Neural cell (in vitro differentiated cells): Measurements from ENCODE around the gene CACNA2D1. TPM values are rescaled to one million over a fixed set of nuclear protein-coding genes. Genes with fewer than 3 reads are reported as not detected.

Experiments
- H2AFZ ChIP-seq: fragments of 200-600, 300-800 bp; sonication (generic), shearing (Covaris generic); 2 replicates; pipeline ENCODE4 v1.6.0; 2014; ENCODE audit warnings: low read depth, mild to moderate bottlenecking, antibody characterized with exemption, low read length, moderate library complexity
- H3F3A ChIP-seq: fragments of 200-600 bp; shearing (Covaris generic); 2 replicates; pipeline ENCODE4 v1.6.1; 2016; ENCODE audit warnings: mild to moderate bottlenecking, moderate library complexity, mixed read lengths, antibody characterized with exemption, low read length; ENCODE audit not compliant: insufficient read depth, poor library complexity, severe bottlenecking
- H3K27ac ChIP-seq: fragments of 200-600, 300-800 bp; sonication (generic), shearing (Covaris generic); 2 replicates; pipeline ENCODE4 v1.5.1; 2014; ENCODE audit warnings: mild to moderate bottlenecking, low read length, moderate library complexity
- H3K27me3 ChIP-seq: fragments of 300-800, 200-600 bp; sonication (generic), shearing (Covaris generic); 2 replicates; pipeline ENCODE4 v1.6.0; 2014; ENCODE audit warnings: mild to moderate bottlenecking, low read depth, low read length, moderate library complexity; ENCODE audit not compliant: insufficient read depth
- H3K36me3 ChIP-seq: fragments of 300-800, 200-600 bp; sonication (generic), shearing (Covaris generic); 2 replicates; pipeline ENCODE4 v1.5.1; 2014; ENCODE audit warnings: mild to moderate bottlenecking, antibody characterized with exemption, low read length, moderate library complexity; ENCODE audit not compliant: insufficient read depth
- H3K4me2 ChIP-seq: fragments of 300-800, 200-600 bp; sonication (generic), shearing (Covaris generic); 2 replicates; pipeline ENCODE4 v1.6.0; 2014; ENCODE audit warnings: mild to moderate bottlenecking, low read length
- H3K4me3 ChIP-seq: fragments of 300-800, 200-600 bp; sonication (generic), shearing (Covaris generic); 2 replicates; pipeline ENCODE4 v1.5.1; 2014; ENCODE audit warnings: mild to moderate bottlenecking, low read length, moderate library complexity
- H3K79me2 ChIP-seq: fragments of 200-600 bp; shearing (Covaris generic); replicated peaks from 2 replicates; pipeline ENCODE4 v1.6.0; 2014; ENCODE audit warnings: mild to moderate bottlenecking, low read length, moderate library complexity; ENCODE audit not compliant: insufficient read depth
- H3K9ac ChIP-seq: fragments of 300-800, 200-600 bp; sonication (generic), shearing (Covaris generic); 2 replicates; pipeline ENCODE4 v1.6.1; 2016; ENCODE audit warnings: mild to moderate bottlenecking, low read length, mixed read lengths
- H3K9me2 ChIP-seq: fragments of 200-600 bp; shearing (Covaris generic); 2 replicates; pipeline ENCODE4 v1.6.1; 2016; ENCODE audit warnings: mild to moderate bottlenecking, low read length, mixed read lengths; ENCODE audit not compliant: insufficient read depth
- H3K9me3 ChIP-seq: fragments of 200-600, 300-800 bp; sonication (generic), shearing (Covaris generic); 2 replicates; pipeline ENCODE4 v1.6.1; 2016; ENCODE audit warnings: mild to moderate bottlenecking, mixed run types, low read length, moderate library complexity, mixed read lengths
- H4K20me1 ChIP-seq: fragments of 200-600 bp; shearing (Covaris generic); 2 replicates; pipeline ENCODE4 v1.6.1; 2016; ENCODE audit warnings: mild to moderate bottlenecking, mixed run types; ENCODE audit not compliant: insufficient read depth
- EP300 ChIP-seq: fragments of 450-650 bp; conservative IDR thresholded peaks from 2 replicates; pipeline ENCODE4 v1.6.1; 2014; ENCODE audit warnings: antibody characterized with exemption, mild to moderate bottlenecking, moderate library complexity; ENCODE audit not compliant: poor library complexity, severe bottlenecking
- EZH2 ChIP-seq: fragments of 200-600, 300-800 bp; shearing (Covaris generic), sonication (generic); IDR thresholded peaks from 2 replicates; pipeline ENCODE4 v1.6.1; 2014; ENCODE audit warnings: antibody characterized with exemption, low read length, borderline replicate concordance, mild to moderate bottlenecking; ENCODE audit not compliant: insufficient read depth, poor library complexity, severe bottlenecking
- MXI1 ChIP-seq: fragments of 450-650 bp; conservative IDR thresholded peaks from 2 replicates; pipeline ENCODE4 v1.6.1; 2014; ENCODE audit warnings: antibody characterized with exemption, mild to moderate bottlenecking; ENCODE audit not compliant: poor library complexity, severe bottlenecking
- POLR2AphosphoS5 ChIP-seq: IDR thresholded peaks from 2 replicates; pipeline ENCODE4 v1.6.1; 2012
- RAD21 ChIP-seq: fragments of 450-650 bp; conservative IDR thresholded peaks from 2 replicates; pipeline ENCODE4 v1.6.1; 2014; ENCODE audit warnings: antibody characterized with exemption, mild to moderate bottlenecking, moderate library complexity
- SMC3 ChIP-seq: fragments of 450-650 bp; conservative IDR thresholded peaks from 2 replicates; pipeline ENCODE4 v1.6.1; 2014; ENCODE audit warnings: antibody characterized with exemption, mild to moderate bottlenecking, moderate library complexity; ENCODE audit not compliant: poor library complexity
- TAF1 ChIP-seq: IDR thresholded peaks from 2 replicates; pipeline ENCODE4 v1.6.1; 2012; ENCODE audit warnings: low read depth
- polyA plus RNA-seq: library from polyadenylated mRNA; depleted of rRNA; stranded (reverse); fragments of >200 nt; gene quantifications from 2 replicates; pipeline ENCODE4 v1.2.3, GENCODE V29; 2014
- TF ChIP-seq, protein P1 (sequence below): IDR thresholded peaks from 2 replicates; pipeline ENCODE4 v1.6.1; 2012; ENCODE audit warnings: borderline replicate concordance
- TF ChIP-seq, protein P2 (sequence below): fragments of 450-650 bp; IDR thresholded peaks from 2 replicates; pipeline ENCODE4 v1.5.1; 2014; ENCODE audit warnings: antibody characterized with exemption, mild to moderate bottlenecking, moderate library complexity; ENCODE audit not compliant: poor library complexity, severe bottlenecking

CACNA2D1 gene
- polyA plus RNA-seq, 1 donor from 2014 or later = 7.0 TPM

DNA sequence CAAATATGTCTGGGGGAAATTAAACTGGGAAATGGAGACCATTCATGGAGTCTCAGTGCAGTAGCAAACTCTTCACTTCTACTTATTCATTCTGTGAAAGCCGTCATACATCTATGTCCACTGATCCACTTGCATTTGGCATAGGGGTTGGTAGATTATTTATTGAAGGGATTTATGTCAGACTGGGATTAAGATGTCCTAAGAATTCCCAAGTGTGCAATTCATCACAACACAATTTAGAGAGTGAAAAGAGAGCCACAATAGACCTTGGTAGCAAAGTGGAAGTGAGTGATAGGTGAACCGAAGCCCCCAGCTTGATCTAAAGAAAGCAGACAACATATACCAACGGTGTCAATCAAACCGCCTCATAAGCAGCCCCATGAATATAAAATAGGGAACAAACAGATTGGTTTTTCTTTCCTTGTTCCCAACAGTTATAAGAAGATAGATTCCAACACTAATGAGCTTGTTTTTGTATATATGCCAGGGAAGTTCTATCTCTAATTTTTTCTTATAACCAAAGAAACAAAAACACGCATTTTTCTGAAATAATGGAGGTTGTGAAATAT lies 234.3 kb downstream of the CACNA2D1 start:
- Histone ChIP-seq H3K9ac (no peak overlapping the region), H3K27me3 (no peaks in the 10 kb centered on the region), H2AFZ (no peak overlapping the region), H3F3A (no peaks in the 10 kb centered on the region), H3K79me2 (no peaks in the 10 kb centered on the region), H3K36me3 (no peaks in the 10 kb centered on the region), H3K9me2 (no peaks in the 10 kb centered on the region), H4K20me1 (no peaks in the 10 kb centered on the region), H3K27ac (peak overlapping the region; percentile 44), H3K9me3 (no peaks in the 10 kb centered on the region), H3K4me3 (peak overlapping the region; percentile 42), H3K4me2 (peak overlapping the region; percentile 8)
- TF ChIP-seq EP300 (peak; percentile 84), POLR2AphosphoS5 (peak; percentile 81)
- TF ChIP-seq, protein P1, sequence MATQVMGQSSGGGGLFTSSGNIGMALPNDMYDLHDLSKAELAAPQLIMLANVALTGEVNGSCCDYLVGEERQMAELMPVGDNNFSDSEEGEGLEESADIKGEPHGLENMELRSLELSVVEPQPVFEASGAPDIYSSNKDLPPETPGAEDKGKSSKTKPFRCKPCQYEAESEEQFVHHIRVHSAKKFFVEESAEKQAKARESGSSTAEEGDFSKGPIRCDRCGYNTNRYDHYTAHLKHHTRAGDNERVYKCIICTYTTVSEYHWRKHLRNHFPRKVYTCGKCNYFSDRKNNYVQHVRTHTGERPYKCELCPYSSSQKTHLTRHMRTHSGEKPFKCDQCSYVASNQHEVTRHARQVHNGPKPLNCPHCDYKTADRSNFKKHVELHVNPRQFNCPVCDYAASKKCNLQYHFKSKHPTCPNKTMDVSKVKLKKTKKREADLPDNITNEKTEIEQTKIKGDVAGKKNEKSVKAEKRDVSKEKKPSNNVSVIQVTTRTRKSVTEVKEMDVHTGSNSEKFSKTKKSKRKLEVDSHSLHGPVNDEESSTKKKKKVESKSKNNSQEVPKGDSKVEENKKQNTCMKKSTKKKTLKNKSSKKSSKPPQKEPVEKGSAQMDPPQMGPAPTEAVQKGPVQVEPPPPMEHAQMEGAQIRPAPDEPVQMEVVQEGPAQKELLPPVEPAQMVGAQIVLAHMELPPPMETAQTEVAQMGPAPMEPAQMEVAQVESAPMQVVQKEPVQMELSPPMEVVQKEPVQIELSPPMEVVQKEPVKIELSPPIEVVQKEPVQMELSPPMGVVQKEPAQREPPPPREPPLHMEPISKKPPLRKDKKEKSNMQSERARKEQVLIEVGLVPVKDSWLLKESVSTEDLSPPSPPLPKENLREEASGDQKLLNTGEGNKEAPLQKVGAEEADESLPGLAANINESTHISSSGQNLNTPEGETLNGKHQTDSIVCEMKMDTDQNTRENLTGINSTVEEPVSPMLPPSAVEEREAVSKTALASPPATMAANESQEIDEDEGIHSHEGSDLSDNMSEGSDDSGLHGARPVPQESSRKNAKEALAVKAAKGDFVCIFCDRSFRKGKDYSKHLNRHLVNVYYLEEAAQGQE = no peak

GRCh38 chr7:82204694-82205093 lies 238.9 kb downstream of the CACNA2D1 start:
- no peak for TF ChIP-seq MXI1
- TF ChIP-seq EZH2 = no peak
- no peak for TF ChIP-seq EP300
- no peak for TF ChIP-seq POLR2AphosphoS5
- TF ChIP-seq, protein P2, sequence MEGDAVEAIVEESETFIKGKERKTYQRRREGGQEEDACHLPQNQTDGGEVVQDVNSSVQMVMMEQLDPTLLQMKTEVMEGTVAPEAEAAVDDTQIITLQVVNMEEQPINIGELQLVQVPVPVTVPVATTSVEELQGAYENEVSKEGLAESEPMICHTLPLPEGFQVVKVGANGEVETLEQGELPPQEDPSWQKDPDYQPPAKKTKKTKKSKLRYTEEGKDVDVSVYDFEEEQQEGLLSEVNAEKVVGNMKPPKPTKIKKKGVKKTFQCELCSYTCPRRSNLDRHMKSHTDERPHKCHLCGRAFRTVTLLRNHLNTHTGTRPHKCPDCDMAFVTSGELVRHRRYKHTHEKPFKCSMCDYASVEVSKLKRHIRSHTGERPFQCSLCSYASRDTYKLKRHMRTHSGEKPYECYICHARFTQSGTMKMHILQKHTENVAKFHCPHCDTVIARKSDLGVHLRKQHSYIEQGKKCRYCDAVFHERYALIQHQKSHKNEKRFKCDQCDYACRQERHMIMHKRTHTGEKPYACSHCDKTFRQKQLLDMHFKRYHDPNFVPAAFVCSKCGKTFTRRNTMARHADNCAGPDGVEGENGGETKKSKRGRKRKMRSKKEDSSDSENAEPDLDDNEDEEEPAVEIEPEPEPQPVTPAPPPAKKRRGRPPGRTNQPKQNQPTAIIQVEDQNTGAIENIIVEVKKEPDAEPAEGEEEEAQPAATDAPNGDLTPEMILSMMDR = no peak
- TF ChIP-seq TAF1 = no peak
- TF ChIP-seq SMC3 = no peak
- TF ChIP-seq, protein P1 = no peak
- TF ChIP-seq RAD21 = no peak
- Histone ChIP-seq H3K27ac (no peak overlapping the region), H3K4me2 (no peak overlapping the region), H3K36me3 (no peaks in the 10 kb centered on the region), H3F3A (no peaks in the 10 kb centered on the region), H3K9ac (no peak overlapping the region), H2AFZ (no peak overlapping the region), H4K20me1 (no peaks in the 10 kb centered on the region), H3K9me2 (no peaks in the 10 kb centered on the region), H3K4me3 (no peak overlapping the region), H3K79me2 (no peaks in the 10 kb centered on the region), H3K9me3 (no peaks in the 10 kb centered on the region), H3K27me3 (no peaks in the 10 kb centered on the region)
